ENCODE measurements around the gene FBLN7.
"Not testable (repeated sequence)": the region's sequence is repeated elsewhere in the genome, so short reads cannot be mapped to it uniquely, and the experiment has no call there.

FBLN7 gene

GRCh38 chr2:112198780-112199179 is 60.6 kb downstream of the FBLN7 start:
- no peak for DNase-seq (ENCODE audit: low read depth, low spot score)
- H3K9me3 ChIP-seq (ENCODE audit: control insufficient read depth, insufficient read depth, low read length): no peaks in the 10 kb centered on the region
- H3K27ac ChIP-seq (ENCODE audit: low read length): no peak overlapping the region
- H3K4me1 ChIP-seq (ENCODE audit: control insufficient read depth, insufficient read depth, low read length): no peaks in the 10 kb centered on the region
- H3K4me3 ChIP-seq (ENCODE audit: low read length): no peak overlapping the region
- no peaks in the 10 kb centered on the region for H3K36me3 ChIP-seq (ENCODE audit: control insufficient read depth, insufficient read depth, low read length)
- H3K27me3 ChIP-seq (ENCODE audit: control insufficient read depth, insufficient read depth, low read length): no peaks in the 10 kb centered on the region

- DNase-seq (ENCODE audit: low read depth, low spot score): no peak
- Histone ChIP-seq H3K9me3 (ENCODE audit: control insufficient read depth, insufficient read depth, low read length) (no peaks in the 10 kb centered on the region), H3K27ac (ENCODE audit: low read length) (no peak overlapping the region), H3K27me3 (ENCODE audit: control insufficient read depth, insufficient read depth, low read length) (no peaks in the 10 kb centered on the region), H3K36me3 (ENCODE audit: control insufficient read depth, insufficient read depth, low read length) (no peaks in the 10 kb centered on the region), H3K4me3 (ENCODE audit: low read length) (no peak overlapping the region), H3K4me1 (ENCODE audit: control insufficient read depth, insufficient read depth, low read length) (no peaks in the 10 kb centered on the region)
- no CpG with 5 or more reads among the region's 3 CpGs for WGBS (ENCODE audit: insufficient coverage, insufficient read length)
Observed at GRCh38 chr2:112199188-112199587, 61.0 kb downstream of the FBLN7 start.

- H3K36me3 ChIP-seq (ENCODE audit: control insufficient read depth, insufficient read depth, low read length): no peaks in the 10 kb centered on the region
- no peaks in the 10 kb centered on the region for H3K27me3 ChIP-seq (ENCODE audit: control insufficient read depth, insufficient read depth, low read length)
- H3K4me3 ChIP-seq (ENCODE audit: low read length): no peak overlapping the region
- no peaks in the 10 kb centered on the region for H3K9me3 ChIP-seq (ENCODE audit: control insufficient read depth, insufficient read depth, low read length)
- H3K4me1 ChIP-seq (ENCODE audit: control insufficient read depth, insufficient read depth, low read length): no peaks in the 10 kb centered on the region
- WGBS (ENCODE audit: insufficient coverage, insufficient read length): no CpG with 5 or more reads among the region's 3 CpGs
- no peak overlapping the region for H3K27ac ChIP-seq (ENCODE audit: low read length)
- no peak for DNase-seq (ENCODE audit: low read depth, low spot score)
Observed at GRCh38 chr2:112201696-112202430, 63.7 kb downstream of the FBLN7 start.

- Histone ChIP-seq H3K27me3 (ENCODE audit: control insufficient read depth, insufficient read depth, low read length) (no peaks in the 10 kb centered on the region), H3K27ac (ENCODE audit: low read length) (no peak overlapping the region), H3K4me1 (ENCODE audit: control insufficient read depth, insufficient read depth, low read length) (no peaks in the 10 kb centered on the region), H3K9me3 (ENCODE audit: control insufficient read depth, insufficient read depth, low read length) (no peaks in the 10 kb centered on the region), H3K36me3 (ENCODE audit: control insufficient read depth, insufficient read depth, low read length) (no peaks in the 10 kb centered on the region), H3K4me3 (ENCODE audit: low read length) (no peak overlapping the region)
- DNase-seq (ENCODE audit: low read depth, low spot score): no peak
- no CpG with 5 or more reads among the region's 2 CpGs for WGBS (ENCODE audit: insufficient coverage, insufficient read length)
Observed at GRCh38 chr2:112204411-112204810, 66.2 kb downstream of the FBLN7 start.

GRCh38 chr2:112207905-112208304 is 69.7 kb downstream of the FBLN7 start:
- H3K36me3 ChIP-seq (ENCODE audit: control insufficient read depth, insufficient read depth, low read length); H3K27me3 ChIP-seq (ENCODE audit: control insufficient read depth, insufficient read depth, low read length); H3K9me3 ChIP-seq (ENCODE audit: control insufficient read depth, insufficient read depth, low read length); DNase-seq (ENCODE audit: low read depth, low spot score); H3K4me3 ChIP-seq (ENCODE audit: low read length); H3K27ac ChIP-seq (ENCODE audit: low read length); H3K4me1 ChIP-seq (ENCODE audit: control insufficient read depth, insufficient read depth, low read length): not testable (repeated sequence)
- no CpG with 5 or more reads among the region's 3 CpGs for WGBS (ENCODE audit: insufficient coverage, insufficient read length)

GRCh38 chr2:112216167-112216566 is 78.0 kb downstream of the FBLN7 start:
- Histone ChIP-seq H3K27me3 (ENCODE audit: control insufficient read depth, insufficient read depth, low read length) (no peaks in the 10 kb centered on the region), H3K4me3 (ENCODE audit: low read length) (no peak overlapping the region), H3K4me1 (ENCODE audit: control insufficient read depth, insufficient read depth, low read length) (no peaks in the 10 kb centered on the region), H3K36me3 (ENCODE audit: control insufficient read depth, insufficient read depth, low read length) (no peaks in the 10 kb centered on the region), H3K9me3 (ENCODE audit: control insufficient read depth, insufficient read depth, low read length) (no peaks in the 10 kb centered on the region), H3K27ac (ENCODE audit: low read length) (no peak overlapping the region)
- no CpG with 5 or more reads among the region's 3 CpGs for WGBS (ENCODE audit: insufficient coverage, insufficient read length)
- no peak for DNase-seq (ENCODE audit: low read depth, low spot score)

- Histone ChIP-seq H3K27ac (ENCODE audit: low read length) (no peak overlapping the region), H3K4me3 (ENCODE audit: low read length) (no peak overlapping the region), H3K9me3 (ENCODE audit: control insufficient read depth, insufficient read depth, low read length) (no peaks in the 10 kb centered on the region), H3K27me3 (ENCODE audit: control insufficient read depth, insufficient read depth, low read length) (no peaks in the 10 kb centered on the region), H3K4me1 (ENCODE audit: control insufficient read depth, insufficient read depth, low read length) (no peaks in the 10 kb centered on the region), H3K36me3 (ENCODE audit: control insufficient read depth, insufficient read depth, low read length) (no peaks in the 10 kb centered on the region)
- no peak for DNase-seq (ENCODE audit: low read depth, low spot score)
Observed at GRCh38 chr2:112217854-112218253, 79.7 kb downstream of the FBLN7 start.

- Histone ChIP-seq H3K27ac (ENCODE audit: low read length) (no peak overlapping the region), H3K4me1 (ENCODE audit: control insufficient read depth, insufficient read depth, low read length) (no peaks in the 10 kb centered on the region), H3K27me3 (ENCODE audit: control insufficient read depth, insufficient read depth, low read length) (no peaks in the 10 kb centered on the region), H3K36me3 (ENCODE audit: control insufficient read depth, insufficient read depth, low read length) (no peaks in the 10 kb centered on the region), H3K9me3 (ENCODE audit: control insufficient read depth, insufficient read depth, low read length) (no peaks in the 10 kb centered on the region), H3K4me3 (ENCODE audit: low read length) (no peak overlapping the region)
- no peak for DNase-seq (ENCODE audit: low read depth, low spot score)
- no CpG with 5 or more reads among the region's 3 CpGs for WGBS (ENCODE audit: insufficient coverage, insufficient read length)
Observed at GRCh38 chr2:112220186-112220585, 82.0 kb downstream of the FBLN7 start.

- no peaks in the 10 kb centered on the region for H3K9me3 ChIP-seq (ENCODE audit: control insufficient read depth, insufficient read depth, low read length)
- no peak overlapping the region for H3K27ac ChIP-seq (ENCODE audit: low read length)
- H3K4me3 ChIP-seq (ENCODE audit: low read length): no peak overlapping the region
- WGBS (ENCODE audit: insufficient coverage, insufficient read length): no CpG with 5 or more reads among the region's 3 CpGs
- no peaks in the 10 kb centered on the region for H3K4me1 ChIP-seq (ENCODE audit: control insufficient read depth, insufficient read depth, low read length)
- no peaks in the 10 kb centered on the region for H3K27me3 ChIP-seq (ENCODE audit: control insufficient read depth, insufficient read depth, low read length)
- H3K36me3 ChIP-seq (ENCODE audit: control insufficient read depth, insufficient read depth, low read length): no peaks in the 10 kb centered on the region
- DNase-seq (ENCODE audit: low read depth, low spot score): no peak
Observed at GRCh38 chr2:112220831-112221230, 82.6 kb downstream of the FBLN7 start.

GRCh38 chr2:112229348-112229747 is 91.2 kb downstream of the FBLN7 start:
- Histone ChIP-seq H3K4me3 (ENCODE audit: low read length) (no peak overlapping the region), H3K9me3 (ENCODE audit: control insufficient read depth, insufficient read depth, low read length) (no peaks in the 10 kb centered on the region), H3K27me3 (ENCODE audit: control insufficient read depth, insufficient read depth, low read length) (no peaks in the 10 kb centered on the region), H3K36me3 (ENCODE audit: control insufficient read depth, insufficient read depth, low read length) (no peaks in the 10 kb centered on the region), H3K27ac (ENCODE audit: low read length) (no peak overlapping the region), H3K4me1 (ENCODE audit: control insufficient read depth, insufficient read depth, low read length) (no peaks in the 10 kb centered on the region)
- DNase-seq (ENCODE audit: low read depth, low spot score): no peak

GRCh38 chr2:112230371-112230770 is 92.2 kb downstream of the FBLN7 start:
- Histone ChIP-seq H3K4me3 (ENCODE audit: low read length) (no peak overlapping the region), H3K9me3 (ENCODE audit: control insufficient read depth, insufficient read depth, low read length) (no peaks in the 10 kb centered on the region), H3K4me1 (ENCODE audit: control insufficient read depth, insufficient read depth, low read length) (no peaks in the 10 kb centered on the region), H3K27ac (ENCODE audit: low read length) (no peak overlapping the region), H3K36me3 (ENCODE audit: control insufficient read depth, insufficient read depth, low read length) (no peaks in the 10 kb centered on the region), H3K27me3 (ENCODE audit: control insufficient read depth, insufficient read depth, low read length) (no peaks in the 10 kb centered on the region)
- no peak for DNase-seq (ENCODE audit: low read depth, low spot score)
- WGBS (ENCODE audit: insufficient coverage, insufficient read length): no CpG with 5 or more reads among the region's 3 CpGs
